Pancreas (tissue), 10 donors: ENCODE results near the gene ACOT11. TPM values are rescaled to one million over a fixed set of nuclear protein-coding genes. Genes with fewer than 3 reads are reported as not detected.

Experiments
- ATAC-seq, 4 donors: fragments of 200-7000 bp; cut with Tn5 transposase; one replicate each; pipeline versions ENCODE4 v1.8.0 to v1.9.1; 2020; ENCODE audit warnings: mild to moderate bottlenecking in 4 of 4, moderate library complexity in 4 of 4
- DNase-seq, 6 donors: peaks; one replicate each; pipeline ENCODE4 v3.0.0-alpha.2; 2020
- FAIRE-seq: peaks from 2 replicates; lab custom pipeline; 2012; peaks lifted over from hg19 to GRCh38; lab: Jason Lieb, UNC
- H3K27ac ChIP-seq, 4 donors: fragments of 200-600 bp; sonication (generic); 1 replicate in 3 of 4; 2 replicates in 1 of 4; pipeline versions ENCODE4 v1.5.0 to v1.8.0; 2020
- H3K27me3 ChIP-seq, 4 donors: fragments of 200-600 bp; one replicate each; pipeline ENCODE4 v1.8.0; 2021
- H3K36me3 ChIP-seq, 3 donors: fragments of 200-600 bp; sonication (generic) in 1 of 3; one replicate each; pipeline versions ENCODE4 v1.5.0 to v1.8.0; 2020 to 2021
- H3K4me1 ChIP-seq, 3 donors: fragments of 200-600 bp; one replicate each; pipeline ENCODE4 v1.8.0; 2021
- H3K4me3 ChIP-seq, 4 donors: fragments of 200-600 bp; sonication (generic) in 2 of 4; one replicate each; pipeline versions ENCODE4 v1.5.0 to v1.8.0; 2020 to 2021
- H3K9me3 ChIP-seq, 4 donors: fragments of 200-600 bp; one replicate each; pipeline ENCODE4 v1.8.0; 2021
- CTCF ChIP-seq, 4 donors: fragments of 200-600 bp; sonication (generic) in 3 of 4; IDR thresholded peaks; one replicate each; pipeline versions ENCODE4 v1.5.0 to v1.8.0; 2021; ENCODE audit warnings: antibody characterized with exemption in 4 of 4
- WGBS, 2 donors: extraction: QIAGEN DNeasy Blood & Tissue Kit; methylation state at CpG; one replicate each; pipeline ENCODE4 v1.1.7; 2013; 5-methylcytosine and 5-hydroxymethylcytosine counted together
- intact Hi-C, 3 donors: fragments of 100-400 bp; cut with DNase I; formaldehyde crosslinking; loops; one replicate each; pipeline versions ENCODE4 v1.11.1 to v1.14.2; 2022
- polyA plus RNA-seq, 2 donors: library from polyadenylated mRNA; stranded (reverse); fragments of 200-250 nt; gene quantifications; one replicate each; pipeline ENCODE4 v1.2.3, GENCODE V29; 2013
- total RNA-seq, 6 donors: library from RNA; stranded (reverse); fragmentation: NEBNext Ultra II Directional in 4 of 6; extraction: Animal tissue kit (Norgen Biotek cat#: 25700) in 4 of 6; gene quantifications; one replicate each; pipeline versions ENCODE4 v1.2.1 to v1.2.4, GENCODE V29; 2021 to 2023
- donor health status: healthy with polysubstance abuse.
- donor health status: DM: no; HTN: no; CAD: no; lungs with moderate emphysema.
- donor health status: DM: no; HTN: no; CAD: no.
- donor health status: control.
- donor health status: control.
- donor health status: Bipolar disorder and iron deficiency.
- donor health status: DM: yes; HTN: yes; CAD: no.
- donor health status: DM: no; HTN: no; CAD: no.
- donor health status: DM: no; HTN: no; CAD: no.
- donor health status: DM: yes; HTN: yes; CAD: no.

ACOT11 gene
- total and polyA plus RNA-seq, 8 donors = 2.6 to 6.7 (median 3.1) TPM

- WGBS, 2 donors = 26 to 27% methylated on average over 13 of the region's 13 CpGs
- peak; percentile 7 to 21 (median 18) for ATAC-seq
- Histone ChIP-seq H3K27me3 (no peaks in the 10 kb centered on the region), H3K36me3 (no peaks in the 10 kb centered on the region), H3K9me3 (no peaks in the 10 kb centered on the region), H3K27ac (peak overlapping the region; percentile 8 to 77 (median 51)), H3K4me3 (peak overlapping the region in 1 of 4 donors; percentile 28), H3K4me1 (peaks cover 0 to 3% (median 0%) of the 10 kb centered on the region in 3 donors)
- no peak for TF ChIP-seq CTCF (IDR thresholded peaks at IDR 0.05)
- DNase-seq = no peak
- FAIRE-seq = no peak
- intact Hi-C loops = no loop called here
Observed at GRCh38 chr1:54548389-54549044, 489 bp downstream of the ACOT11 start.

- no peaks in the 10 kb centered on the region for H3K36me3 ChIP-seq
- intact Hi-C loops = no loop called here
- no peak overlapping the region for H3K4me3 ChIP-seq
- peaks cover 0 to 3% (median 0%) of the 10 kb centered on the region in 3 donors for H3K4me1 ChIP-seq
- peak in 1 of 6 donors; percentile 5 for DNase-seq
- no peak for FAIRE-seq
- 52 to 59% methylated on average over 13 of the region's 13 CpGs for WGBS, 2 donors
- H3K27me3 ChIP-seq = no peaks in the 10 kb centered on the region
- no peak overlapping the region for H3K27ac ChIP-seq
- H3K9me3 ChIP-seq = no peaks in the 10 kb centered on the region
- ATAC-seq = no peak
- TF ChIP-seq CTCF (IDR thresholded peaks at IDR 0.05) = no peak
Observed at GRCh38 chr1:54549181-54549924, 1.3 kb downstream of the ACOT11 start.

GRCh38 chr1:54551891-54552290 lies 3.9 kb downstream of the ACOT11 start:
- intact Hi-C loops = no loop called here
- Histone ChIP-seq H3K27ac (no peak overlapping the region), H3K9me3 (no peaks in the 10 kb centered on the region), H3K4me3 (no peak overlapping the region), H3K4me1 (peaks cover 0 to 3% (median 0%) of the 10 kb centered on the region in 3 donors), H3K36me3 (no peaks in the 10 kb centered on the region), H3K27me3 (no peaks in the 10 kb centered on the region)
- no peak for FAIRE-seq
- ATAC-seq = no peak
- DNase-seq = peak in 1 of 6 donors; percentile 13
- WGBS, 2 donors = 83 to 86% methylated on average over 3 of the region's 3 CpGs
- no peak for TF ChIP-seq CTCF (IDR thresholded peaks at IDR 0.05)

- no peaks in the 10 kb centered on the region for H3K27me3 ChIP-seq
- H3K36me3 ChIP-seq = no peaks in the 10 kb centered on the region
- H3K27ac ChIP-seq = no peak overlapping the region
- ATAC-seq = no peak
- intact Hi-C loops = no loop called here
- 76 to 86% methylated on average over 8 of the region's 8 CpGs for WGBS, 2 donors
- no peak for TF ChIP-seq CTCF (IDR thresholded peaks at IDR 0.05)
- DNase-seq = peak in 1 of 6 donors; percentile 14
- no peak for FAIRE-seq
- H3K4me1 ChIP-seq = no peaks in the 10 kb centered on the region
- H3K9me3 ChIP-seq = no peaks in the 10 kb centered on the region
- H3K4me3 ChIP-seq = no peak overlapping the region
Observed at GRCh38 chr1:54553602-54554313, 5.7 kb downstream of the ACOT11 start.
